Astrocyte of the spinal cord (primary cell): ENCODE results near the gene ERBIN.
A peak's percentile ranks its signal among the peaks of the same experiment; 100 is the strongest.
"Not testable (repeated sequence)": the region's sequence is repeated elsewhere in the genome, so short reads cannot be mapped to it uniquely, and the experiment has no call there.

Source experiments
- DNase-seq: peaks from one replicate; pipeline ENCODE4 v3.0.0; 2011; ENCODE audit warnings: low read depth, low spot score
- H3K4me3 ChIP-seq: 2 replicates; pipeline ENCODE4 v1.5.1; 2011; ENCODE audit warnings: low read depth, mild to moderate bottlenecking, low read length, moderate library complexity
- in situ Hi-C: cut with HindIII; loops from 2 replicates; pipeline ENCODE4 v1.10.0; 2017; ENCODE audit warnings: low sequenced_read_pairs
- TF ChIP-seq, protein P1 (sequence below): IDR thresholded peaks from 2 replicates; pipeline ENCODE4 v1.5.1; 2012; ENCODE audit warnings: low read depth, mild to moderate bottlenecking, low read length, inconsistent platforms

ERBIN gene

GRCh38 chr5:65906256-65906655, 20.1 kb upstream of the ERBIN start:
- H3K4me3 ChIP-seq: no peak overlapping the region
- in situ Hi-C loops: no loop called here
- DNase-seq: no peak
- TF ChIP-seq, protein P1, sequence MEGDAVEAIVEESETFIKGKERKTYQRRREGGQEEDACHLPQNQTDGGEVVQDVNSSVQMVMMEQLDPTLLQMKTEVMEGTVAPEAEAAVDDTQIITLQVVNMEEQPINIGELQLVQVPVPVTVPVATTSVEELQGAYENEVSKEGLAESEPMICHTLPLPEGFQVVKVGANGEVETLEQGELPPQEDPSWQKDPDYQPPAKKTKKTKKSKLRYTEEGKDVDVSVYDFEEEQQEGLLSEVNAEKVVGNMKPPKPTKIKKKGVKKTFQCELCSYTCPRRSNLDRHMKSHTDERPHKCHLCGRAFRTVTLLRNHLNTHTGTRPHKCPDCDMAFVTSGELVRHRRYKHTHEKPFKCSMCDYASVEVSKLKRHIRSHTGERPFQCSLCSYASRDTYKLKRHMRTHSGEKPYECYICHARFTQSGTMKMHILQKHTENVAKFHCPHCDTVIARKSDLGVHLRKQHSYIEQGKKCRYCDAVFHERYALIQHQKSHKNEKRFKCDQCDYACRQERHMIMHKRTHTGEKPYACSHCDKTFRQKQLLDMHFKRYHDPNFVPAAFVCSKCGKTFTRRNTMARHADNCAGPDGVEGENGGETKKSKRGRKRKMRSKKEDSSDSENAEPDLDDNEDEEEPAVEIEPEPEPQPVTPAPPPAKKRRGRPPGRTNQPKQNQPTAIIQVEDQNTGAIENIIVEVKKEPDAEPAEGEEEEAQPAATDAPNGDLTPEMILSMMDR: no peak

DNA sequence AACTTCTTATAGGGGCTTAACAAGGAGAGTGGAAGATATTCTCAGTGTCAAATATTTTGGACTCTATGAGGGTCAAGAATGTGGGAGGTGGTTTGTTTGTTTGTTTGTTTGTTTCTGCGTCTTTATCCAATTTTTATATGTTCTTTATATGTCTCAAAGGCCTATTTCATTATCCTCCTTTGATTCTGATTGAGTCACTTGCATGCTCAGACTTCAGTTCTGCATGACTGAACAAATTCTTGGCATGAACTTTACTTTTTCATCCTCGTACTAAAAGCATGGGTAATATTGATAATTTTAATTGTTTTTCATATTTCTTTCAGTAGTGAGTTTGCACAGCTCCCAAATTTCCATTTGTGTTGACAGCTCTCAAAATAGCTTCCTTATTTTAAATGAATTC, 19.2 kb upstream of the ERBIN start:
- TF ChIP-seq, protein P1: no peak
- peak; percentile 45 for DNase-seq
- in situ Hi-C loops: no loop called here
- no peak overlapping the region for H3K4me3 ChIP-seq

GRCh38 chr5:65910711-65911110, 15.7 kb upstream of the ERBIN start:
- no peak for DNase-seq
- in situ Hi-C loops: no loop called here
- TF ChIP-seq, protein P1: no peak
- H3K4me3 ChIP-seq: no peak overlapping the region

DNA sequence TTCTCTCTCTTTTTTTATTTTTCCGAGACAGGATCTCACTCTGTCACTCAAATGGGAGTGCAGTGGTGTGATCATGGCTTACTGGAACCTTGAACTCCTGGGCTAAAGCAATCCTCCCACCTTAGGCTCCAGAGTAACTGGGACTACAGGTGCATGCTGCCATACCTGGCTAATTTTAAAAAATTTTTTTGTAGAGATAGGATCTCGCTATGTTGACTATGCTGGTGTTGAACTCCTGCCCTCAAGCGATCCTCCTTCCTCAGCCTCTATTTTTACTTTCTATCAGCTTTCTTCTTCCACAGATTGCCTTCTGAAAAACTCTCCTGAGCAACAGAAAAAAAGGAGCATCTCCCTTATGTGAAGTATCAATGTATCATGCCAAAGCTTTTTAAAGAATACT, 14.1 kb upstream of the ERBIN start:
- TF ChIP-seq, protein P1: no peak
- in situ Hi-C loops: no loop called here
- H3K4me3 ChIP-seq: no peak overlapping the region
- no peak for DNase-seq

DNA sequence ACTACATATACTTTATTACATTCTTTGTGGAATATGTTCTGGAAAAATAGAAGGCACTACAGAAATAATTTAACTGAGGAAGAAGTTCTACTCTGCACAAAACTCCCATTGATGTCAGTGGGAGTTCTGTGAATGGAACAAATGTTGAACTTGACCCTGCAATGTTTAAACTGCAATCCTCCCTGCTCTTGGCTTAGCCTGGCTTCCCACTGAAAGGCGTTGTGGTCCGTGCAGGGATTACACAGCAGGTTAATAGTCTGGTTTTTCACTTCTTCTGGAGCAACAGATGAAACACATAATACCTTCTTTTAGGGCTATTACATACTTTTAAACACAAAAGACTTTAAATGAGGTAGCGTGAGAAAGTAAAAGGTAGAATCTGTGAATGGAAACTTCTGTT, 12.9 kb upstream of the ERBIN start:
- DNase-seq: peak; percentile 59
- in situ Hi-C loops: no loop called here
- no peak overlapping the region for H3K4me3 ChIP-seq
- TF ChIP-seq, protein P1: no peak

DNA sequence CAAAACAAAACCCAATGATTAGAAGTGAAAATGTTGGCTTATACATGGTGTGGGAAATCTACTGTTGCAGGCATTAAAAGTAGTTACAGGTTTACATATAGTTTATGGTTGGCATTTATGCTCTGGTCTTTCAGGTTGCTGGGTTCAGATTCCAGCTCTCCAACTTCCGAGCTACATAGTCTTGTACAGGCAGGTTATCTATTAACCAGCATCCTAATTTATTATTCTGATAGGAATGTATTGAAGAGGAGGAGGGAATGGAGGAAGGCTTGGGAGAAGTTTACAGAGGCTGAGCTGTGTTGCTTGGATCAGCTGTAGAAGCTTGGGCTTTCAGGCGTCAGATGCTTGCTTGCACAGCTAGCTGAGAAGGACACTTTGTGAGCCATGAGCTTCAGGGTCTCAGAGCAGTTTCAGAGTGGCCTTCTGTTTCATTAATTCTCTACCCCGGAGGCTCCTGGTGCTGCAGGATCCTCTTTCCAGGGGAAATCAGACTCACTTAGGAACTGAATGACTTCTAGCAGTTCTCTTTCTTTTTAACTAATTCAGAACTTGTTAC, 11.7 kb upstream of the ERBIN start:
- TF ChIP-seq, protein P1: no peak
- no peak for DNase-seq
- H3K4me3 ChIP-seq: no peak overlapping the region
- in situ Hi-C loops: no loop called here

DNA sequence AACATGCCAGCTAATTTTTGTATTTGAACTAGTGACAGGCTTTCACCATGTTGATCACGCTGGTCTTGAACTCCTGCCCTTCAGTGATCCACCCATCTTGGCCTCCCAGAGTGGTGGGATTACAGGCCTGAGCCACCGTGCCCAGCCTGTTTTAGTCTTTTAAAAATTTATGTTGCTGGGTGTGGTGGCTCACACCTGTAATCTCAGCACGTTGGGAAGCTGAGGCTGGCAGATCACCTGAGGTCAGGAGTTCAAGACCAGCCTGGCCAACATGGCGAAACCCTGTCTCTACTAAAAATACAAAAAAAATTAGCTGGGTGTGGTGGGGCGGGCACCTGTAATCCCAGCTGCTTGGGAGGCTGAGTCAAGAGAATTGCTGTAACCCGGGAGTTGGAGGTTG, 10.7 kb upstream of the ERBIN start:
- H3K4me3 ChIP-seq, DNase-seq, in situ Hi-C loops: not testable (repeated sequence)
